ENCODE results near the gene PGLYRP1. TPM values are rescaled to one million over a fixed set of nuclear protein-coding genes. Genes with fewer than 3 reads are reported as not detected.

The PGLYRP1 gene
- total RNA-seq, 4 donors from 2014 or later, result not detected

- DNase-seq (ENCODE audit: low spot score) (no peak), ATAC-seq (ENCODE audit: low FRiP score) (no peak)
- no peak for TF ChIP-seq CTCF (IDR thresholded peaks at IDR 0.05)
These were observed 807 bp downstream of the PGLYRP1 start for GRCh38 chr19:46022061-46022430.

- no peak for ATAC-seq (ENCODE audit: low FRiP score)
- TF ChIP-seq CTCF (IDR thresholded peaks at IDR 0.05), result no peak
- no peak for DNase-seq (ENCODE audit: low spot score)
These were observed 1.3 kb downstream of the PGLYRP1 start for GRCh38 chr19:46021531-46022041.

- no peak for TF ChIP-seq CTCF (IDR thresholded peaks at IDR 0.05)
- ATAC-seq (ENCODE audit: low FRiP score) (no peak), DNase-seq (ENCODE audit: low spot score) (no peak)
These were observed 2.1 kb downstream of the PGLYRP1 start for GRCh38 chr19:46020819-46021125.

GRCh38 chr19:46019270-46019669, 3.6 kb downstream of the PGLYRP1 start:
- TF ChIP-seq CTCF (IDR thresholded peaks at IDR 0.05), result no peak
- DNase-seq (ENCODE audit: low spot score) (no peak), ATAC-seq (ENCODE audit: low FRiP score) (no peak)

- no peak for TF ChIP-seq CTCF (IDR thresholded peaks at IDR 0.05)
- ATAC-seq (ENCODE audit: low FRiP score), result no peak
- DNase-seq (ENCODE audit: low spot score), result no peak
These were observed 4.1 kb downstream of the PGLYRP1 start for GRCh38 chr19:46018729-46019251.

- ATAC-seq (ENCODE audit: low FRiP score), result no peak
- TF ChIP-seq CTCF (IDR thresholded peaks at IDR 0.05), result no peak
- DNase-seq (ENCODE audit: low spot score), result no peak
These were observed 4.8 kb downstream of the PGLYRP1 start for GRCh38 chr19:46017874-46018675.

- TF ChIP-seq CTCF (IDR thresholded peaks at IDR 0.05), result no peak
- ATAC-seq (ENCODE audit: low FRiP score) (no peak), DNase-seq (ENCODE audit: low spot score) (no peak)
These were observed 5.8 kb downstream of the PGLYRP1 start for GRCh38 chr19:46017095-46017429.
